OCI-LY7 (cell line): ENCODE measurements around the gene ABCC9. TPM values are rescaled to one million over a fixed set of nuclear protein-coding genes. Genes with fewer than 3 reads are reported as not detected.

Source experiments
- BruUV-seq: library from RNA; stranded (reverse); fragments of 400-500 nt; replicated peaks from 2 replicates; lab custom pipeline; 2021; lab: Mats Ljungman, UMichigan
- CTCF ChIA-PET: fragments of 300-600 bp; sonication (Branson Sonifier 250); formaldehyde crosslinking; loops from one replicate; lab custom pipeline; 2022; ENCODE audit warnings: antibody characterized with exemption; ENCODE audit not compliant: unreplicated experiment; lab: Charles Lee
- POLR2A ChIA-PET: fragments of 300-600 bp; sonication (Branson Sonifier 250); formaldehyde crosslinking; loops from one replicate; lab custom pipeline; 2022; ENCODE audit warnings: antibody characterized with exemption; lab: Charles Lee
- DNase-seq: peaks from one replicate; pipeline ENCODE4 v3.0.0-alpha.2; 2015; ENCODE audit warnings: low spot score
- H2AFZ ChIP-seq: fragments of 200-600 bp; sonication (generic), shearing (Covaris generic); 2 replicates; pipeline ENCODE4 v1.6.1; 2014; ENCODE audit warnings: mild to moderate bottlenecking, antibody characterized with exemption, low read length, moderate library complexity
- H3K27ac ChIP-seq: fragments of 200-600 bp; sonication (generic); 2 replicates; pipeline ENCODE4 v1.5.1; 2014; ENCODE audit warnings: mixed run types, low read depth, mild to moderate bottlenecking, moderate library complexity, low read length, inconsistent platforms; ENCODE audit not compliant: poor library complexity, severe bottlenecking
- H3K36me3 ChIP-seq: fragments of 200-600 bp; sonication (generic); 2 replicates; pipeline ENCODE4 v1.6.1; 2014; ENCODE audit warnings: mild to moderate bottlenecking, antibody characterized with exemption, low read length, moderate library complexity, mixed read lengths; ENCODE audit not compliant: insufficient read depth
- H3K4me1 ChIP-seq: fragments of 200-600 bp; sonication (generic); 2 replicates; pipeline ENCODE4 v1.5.1; 2014; ENCODE audit warnings: mild to moderate bottlenecking, low read length; ENCODE audit not compliant: insufficient read depth, poor library complexity, severe bottlenecking
- H3K4me2 ChIP-seq: fragments of 200-600 bp; sonication (generic); 2 replicates; pipeline ENCODE4 v1.6.1; 2014; ENCODE audit warnings: mild to moderate bottlenecking, low read length
- H3K4me3 ChIP-seq: fragments of 200-600 bp; sonication (generic); 2 replicates; pipeline ENCODE4 v1.5.1; 2014; ENCODE audit warnings: mild to moderate bottlenecking, low read depth, low read length; ENCODE audit not compliant: poor library complexity, severe bottlenecking
- H3K79me2 ChIP-seq: fragments of 200-600 bp; sonication (generic); 2 replicates; pipeline ENCODE4 v1.6.1; 2016; ENCODE audit warnings: low read depth, mild to moderate bottlenecking, low read length, moderate library complexity, mixed read lengths; ENCODE audit not compliant: insufficient read depth
- H3K9me2 ChIP-seq: fragments of 200-600 bp; sonication (generic); 2 replicates; pipeline ENCODE4 v1.6.1; 2016; ENCODE audit warnings: mild to moderate bottlenecking, low read length, mixed read lengths; ENCODE audit not compliant: insufficient read depth
- H3K9me3 ChIP-seq: fragments of 200-600 bp; sonication (generic); 2 replicates; pipeline ENCODE4 v1.6.1; 2014; ENCODE audit warnings: mild to moderate bottlenecking, mixed run types, low read length, mixed read lengths
- H4K20me1 ChIP-seq: fragments of 200-600 bp; sonication (generic); 2 replicates; pipeline ENCODE4 v1.6.1; 2014; ENCODE audit warnings: mild to moderate bottlenecking, antibody characterized with exemption, low read length, moderate library complexity, mixed read lengths; ENCODE audit not compliant: insufficient read depth
- CTCF ChIP-seq: fragments of 200-600 bp; sonication (generic); conservative IDR thresholded peaks from 2 replicates; pipeline ENCODE4 v1.5.1; 2014; ENCODE audit warnings: mild to moderate bottlenecking, antibody characterized with exemption, low read length, moderate library complexity, mixed read lengths
- EZH2phosphoT487 ChIP-seq: fragments of 200-600 bp; sonication (generic); IDR thresholded peaks from 2 replicates; pipeline ENCODE4 v1.6.1; 2018; ENCODE audit warnings: low read depth, borderline replicate concordance, mild to moderate bottlenecking, mixed run types, antibody characterized with exemption, low read length, moderate library complexity, mixed read lengths
- intact Hi-C: fragments of 100-400 bp; cut with micrococcal nuclease; formaldehyde crosslinking; loops from one replicate; pipeline ENCODE4 v1.10.0; 2022; ENCODE audit not compliant: unreplicated experiment
- total RNA-seq, 2 experiments: library from RNA; depleted of rRNA in 1 of 2; stranded (reverse); fragments of >200 nt in 1 of 2; shearing (Covaris generic) in 1 of 2; gene quantifications; 2 replicates each; pipeline ENCODE4 v1.2.3, GENCODE V29; 2014 to 2022

The ABCC9 gene
- total RNA-seq, 2 experiments from 2014 or later = not detected

- no peaks in the 10 kb centered on the region for H3K4me1 ChIP-seq
- BruUV-seq = no TSS peak
- no peak for DNase-seq
- H3K9me2 ChIP-seq = no peaks in the 10 kb centered on the region
- H2AFZ ChIP-seq = no peak overlapping the region
- H3K9me3 ChIP-seq = no peaks in the 10 kb centered on the region
- no peak overlapping the region for H3K4me3 ChIP-seq
- no peak overlapping the region for H3K4me2 ChIP-seq
- no peak overlapping the region for H3K27ac ChIP-seq
- no peaks in the 10 kb centered on the region for H3K79me2 ChIP-seq
- no peak for TF ChIP-seq CTCF
- TF ChIP-seq EZH2phosphoT487 = no peak
- CTCF ChIA-PET = no interaction called here
- no peaks in the 10 kb centered on the region for H3K36me3 ChIP-seq
- no peaks in the 10 kb centered on the region for H4K20me1 ChIP-seq
- POLR2A ChIA-PET = interaction anchor here (0.5 kb wide), 1 partner anchor 25 kb away, joined by 3 read pairs; no protein-coding TSS in a partner anchor
- intact Hi-C loops = no loop called here
Observed at GRCh38 chr12:21828136-21828775, 113.0 kb downstream of the ABCC9 start.

GRCh38 chr12:21827083-21827482 lies 114.1 kb downstream of the ABCC9 start:
- intact Hi-C loops = no loop called here
- Histone ChIP-seq H3K4me3 (no peak overlapping the region), H3K4me1 (no peaks in the 10 kb centered on the region), H3K9me2 (no peaks in the 10 kb centered on the region), H3K9me3 (no peaks in the 10 kb centered on the region), H3K27ac (no peak overlapping the region), H3K4me2 (no peak overlapping the region), H2AFZ (no peak overlapping the region), H4K20me1 (no peaks in the 10 kb centered on the region), H3K36me3 (no peaks in the 10 kb centered on the region), H3K79me2 (no peaks in the 10 kb centered on the region)
- BruUV-seq = no TSS peak
- ChIA-PET POLR2A (no interaction called here), CTCF (no interaction called here)
- DNase-seq = no peak
- TF ChIP-seq EZH2phosphoT487 (no peak), CTCF (no peak)

GRCh38 chr12:21826618-21826910 lies 114.7 kb downstream of the ABCC9 start:
- no peak overlapping the region for H3K4me2 ChIP-seq
- no peaks in the 10 kb centered on the region for H3K4me1 ChIP-seq
- no peak for DNase-seq
- TF ChIP-seq CTCF = no peak
- TF ChIP-seq EZH2phosphoT487 = no peak
- POLR2A ChIA-PET = no interaction called here
- no peak overlapping the region for H3K4me3 ChIP-seq
- no TSS peak for BruUV-seq
- no peaks in the 10 kb centered on the region for H3K9me3 ChIP-seq
- intact Hi-C loops = no loop called here
- CTCF ChIA-PET = no interaction called here
- H3K36me3 ChIP-seq = no peaks in the 10 kb centered on the region
- no peaks in the 10 kb centered on the region for H3K9me2 ChIP-seq
- no peak overlapping the region for H2AFZ ChIP-seq
- no peak overlapping the region for H3K27ac ChIP-seq
- H3K79me2 ChIP-seq = no peaks in the 10 kb centered on the region
- H4K20me1 ChIP-seq = no peaks in the 10 kb centered on the region
